ENCODE results near the gene RNF138. TPM values are rescaled to one million over a fixed set of nuclear protein-coding genes. Genes with fewer than 3 reads are reported as not detected.
"Not testable (repeated sequence)": the region's sequence is repeated elsewhere in the genome, so short reads cannot be mapped to it uniquely, and the experiment has no call there.

The RNF138 gene
- total RNA-seq, 1 experiment from 2014 or later = 56.7 TPM

DNA sequence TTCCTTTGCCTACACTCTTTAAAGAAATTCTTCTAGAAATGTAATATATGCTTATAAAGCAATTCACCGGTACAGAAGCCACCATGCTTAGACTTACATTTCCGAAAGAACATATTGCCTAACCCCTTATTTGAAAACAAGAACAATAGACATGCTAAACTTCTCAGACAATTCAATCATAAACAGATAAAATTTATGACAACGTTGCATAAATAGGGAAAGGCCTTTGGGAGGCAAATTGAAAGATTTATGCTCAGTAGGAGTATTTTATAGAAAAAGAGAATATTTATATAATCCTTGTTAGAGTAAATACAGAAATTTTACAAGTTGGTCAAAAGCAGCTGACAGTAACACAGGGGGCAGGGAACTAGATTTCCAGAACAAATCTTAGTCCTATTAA is 82.0 kb downstream of the RNF138 start:
- no peaks in the 10 kb centered on the region for H3K27me3 ChIP-seq (replicated peaks)
- H3K36me3 ChIP-seq = no peaks in the 10 kb centered on the region
- DNase-seq (ENCODE audit: low read depth in 1 of 2, low spot score in 2 of 2) = no peak
- H3K27ac ChIP-seq = no peak overlapping the region
- H3K4me1 ChIP-seq (replicated peaks) = no peaks in the 10 kb centered on the region
- H3K9me3 ChIP-seq (replicated peaks) = no peaks in the 10 kb centered on the region
- H3K4me3 ChIP-seq = no peak overlapping the region

DNA sequence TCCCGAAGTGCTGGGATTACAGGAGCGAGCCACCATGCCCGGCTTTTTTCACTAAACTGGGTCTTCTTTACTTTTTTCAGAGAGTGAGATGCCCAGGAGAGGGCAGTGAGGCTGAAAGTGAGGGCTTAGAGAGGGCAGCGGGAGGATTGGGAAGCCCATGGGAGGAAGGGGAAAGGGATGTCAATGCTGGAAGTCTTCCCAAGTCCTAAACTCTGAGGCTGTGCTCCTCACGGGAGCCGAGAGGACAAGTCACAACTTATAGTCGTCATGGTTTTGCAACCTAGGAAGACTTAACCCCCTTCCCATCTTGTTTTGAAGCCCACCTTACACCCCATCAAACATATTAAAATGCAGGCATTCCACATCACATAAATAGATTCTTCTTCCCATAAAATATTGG is 83.0 kb downstream of the RNF138 start:
- Histone ChIP-seq H3K27ac (no peak overlapping the region), H3K4me1 (replicated peaks) (no peaks in the 10 kb centered on the region), H3K4me3 (no peak overlapping the region), H3K36me3 (no peaks in the 10 kb centered on the region), H3K9me3 (replicated peaks) (no peaks in the 10 kb centered on the region), H3K27me3 (replicated peaks) (no peaks in the 10 kb centered on the region)
- DNase-seq (ENCODE audit: low read depth in 1 of 2, low spot score in 2 of 2) = no peak

DNA sequence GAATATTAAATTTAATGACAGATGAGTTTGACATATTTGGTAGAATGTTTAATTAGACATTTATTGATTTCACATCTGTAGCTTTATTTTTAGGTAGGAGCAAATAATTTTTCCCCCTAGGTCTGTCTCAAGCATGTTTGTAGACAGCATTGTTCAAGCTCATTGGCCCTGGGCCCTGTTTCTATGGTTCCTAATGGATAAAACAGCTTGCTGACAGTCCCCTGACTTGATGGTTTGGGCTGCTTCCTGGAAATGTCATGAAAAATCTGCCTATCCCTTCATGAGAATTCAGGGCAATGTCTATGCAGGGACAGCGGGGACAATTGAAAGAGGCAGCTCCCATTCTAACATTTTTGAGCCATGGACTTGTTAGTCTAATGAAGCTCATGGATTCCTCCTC is 83.6 kb downstream of the RNF138 start:
- Histone ChIP-seq H3K27me3 (replicated peaks) (no peaks in the 10 kb centered on the region), H3K9me3 (replicated peaks) (no peaks in the 10 kb centered on the region), H3K27ac (no peak overlapping the region), H3K36me3 (no peaks in the 10 kb centered on the region), H3K4me1 (replicated peaks) (no peaks in the 10 kb centered on the region), H3K4me3 (no peak overlapping the region)
- no peak for DNase-seq (ENCODE audit: low read depth in 1 of 2, low spot score in 2 of 2)

DNA sequence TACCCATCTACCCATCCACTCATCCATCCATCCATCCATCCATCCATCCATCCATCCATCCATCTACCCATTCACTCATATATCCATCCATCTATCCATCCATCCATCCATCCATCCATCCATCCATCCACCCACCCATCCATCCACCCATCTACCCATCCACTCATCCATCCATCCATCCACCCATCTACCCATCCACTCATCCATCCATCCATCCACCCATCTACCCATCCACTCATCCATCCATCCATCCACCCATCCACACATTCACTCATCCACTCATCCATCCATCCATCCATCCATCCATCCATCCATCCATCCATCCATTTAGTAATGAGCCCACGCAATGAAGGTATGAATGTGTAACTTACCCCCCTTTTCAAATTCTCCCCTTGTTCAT is 85.1 kb downstream of the RNF138 start:
- not testable (repeated sequence) for H3K4me3 ChIP-seq; H3K36me3 ChIP-seq; H3K27me3 ChIP-seq (replicated peaks); H3K4me1 ChIP-seq (replicated peaks); H3K9me3 ChIP-seq (replicated peaks); DNase-seq (ENCODE audit: low read depth in 1 of 2, low spot score in 2 of 2); H3K27ac ChIP-seq

DNA sequence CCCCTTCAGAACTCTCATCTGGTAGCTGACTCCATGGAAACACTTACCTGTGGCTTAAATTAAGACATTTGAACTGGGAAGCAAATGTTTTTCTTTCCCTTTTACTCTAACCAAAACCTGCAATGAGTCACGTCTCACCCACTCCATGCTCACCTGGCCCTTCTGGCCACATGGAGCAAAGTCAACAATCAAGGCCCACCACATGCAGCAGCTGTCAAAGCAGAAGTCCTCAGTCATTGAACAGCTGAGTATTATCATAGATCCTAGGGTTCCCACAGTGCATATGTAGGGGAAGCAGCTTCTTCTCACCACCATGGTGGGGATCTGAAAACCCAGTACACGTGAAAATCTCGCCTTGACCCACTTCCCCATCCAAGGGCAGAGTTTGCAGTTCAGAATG is 85.9 kb downstream of the RNF138 start:
- no peaks in the 10 kb centered on the region for H3K4me1 ChIP-seq (replicated peaks)
- H3K27ac ChIP-seq = no peak overlapping the region
- H3K27me3 ChIP-seq (replicated peaks) = no peaks in the 10 kb centered on the region
- H3K4me3 ChIP-seq = no peak overlapping the region
- no peak for DNase-seq (ENCODE audit: low read depth in 1 of 2, low spot score in 2 of 2)
- H3K36me3 ChIP-seq = no peaks in the 10 kb centered on the region
- no peaks in the 10 kb centered on the region for H3K9me3 ChIP-seq (replicated peaks)

Other genes starting within 250 kb of the RNF138 start
- 34.4 and 40.5 TPM in 2 replicates for gene TRAPPC8, start 148.7 kb upstream of the RNF138 start, total RNA-seq (2014; rRNA removed; shearing (Covaris generic))
- gene RNF125, start 73.0 kb upstream of the RNF138 start, total RNA-seq (2014; rRNA removed; shearing (Covaris generic)) = not detected in 2 replicates
- gene MEP1B, start 98.2 kb downstream of the RNF138 start, total RNA-seq (2014; rRNA removed; shearing (Covaris generic)) = not detected in 2 replicates